Neural cell (in vitro differentiated cells): ENCODE results near the gene PMPCA. TPM values are rescaled to one million over a fixed set of nuclear protein-coding genes. Genes with fewer than 3 reads are reported as not detected.

Experiments used
- H2AFZ ChIP-seq: fragments of 200-600, 300-800 bp; sonication (generic), shearing (Covaris generic); 2 replicates; pipeline ENCODE4 v1.6.0; 2014; ENCODE audit warnings: low read depth, mild to moderate bottlenecking, antibody characterized with exemption, low read length, moderate library complexity
- H3F3A ChIP-seq: fragments of 200-600 bp; shearing (Covaris generic); 2 replicates; pipeline ENCODE4 v1.6.1; 2016; ENCODE audit warnings: mild to moderate bottlenecking, moderate library complexity, mixed read lengths, antibody characterized with exemption, low read length; ENCODE audit not compliant: insufficient read depth, poor library complexity, severe bottlenecking
- H3K27ac ChIP-seq: fragments of 200-600, 300-800 bp; sonication (generic), shearing (Covaris generic); 2 replicates; pipeline ENCODE4 v1.5.1; 2014; ENCODE audit warnings: mild to moderate bottlenecking, low read length, moderate library complexity
- H3K27me3 ChIP-seq: fragments of 300-800, 200-600 bp; sonication (generic), shearing (Covaris generic); 2 replicates; pipeline ENCODE4 v1.6.0; 2014; ENCODE audit warnings: mild to moderate bottlenecking, low read depth, low read length, moderate library complexity; ENCODE audit not compliant: insufficient read depth
- H3K36me3 ChIP-seq: fragments of 300-800, 200-600 bp; sonication (generic), shearing (Covaris generic); 2 replicates; pipeline ENCODE4 v1.5.1; 2014; ENCODE audit warnings: mild to moderate bottlenecking, antibody characterized with exemption, low read length, moderate library complexity; ENCODE audit not compliant: insufficient read depth
- H3K4me2 ChIP-seq: fragments of 300-800, 200-600 bp; sonication (generic), shearing (Covaris generic); 2 replicates; pipeline ENCODE4 v1.6.0; 2014; ENCODE audit warnings: mild to moderate bottlenecking, low read length
- H3K4me3 ChIP-seq: fragments of 300-800, 200-600 bp; sonication (generic), shearing (Covaris generic); 2 replicates; pipeline ENCODE4 v1.5.1; 2014; ENCODE audit warnings: mild to moderate bottlenecking, low read length, moderate library complexity
- H3K79me2 ChIP-seq: fragments of 200-600 bp; shearing (Covaris generic); replicated peaks from 2 replicates; pipeline ENCODE4 v1.6.0; 2014; ENCODE audit warnings: mild to moderate bottlenecking, low read length, moderate library complexity; ENCODE audit not compliant: insufficient read depth
- H3K9ac ChIP-seq: fragments of 300-800, 200-600 bp; sonication (generic), shearing (Covaris generic); 2 replicates; pipeline ENCODE4 v1.6.1; 2016; ENCODE audit warnings: mild to moderate bottlenecking, low read length, mixed read lengths
- H3K9me2 ChIP-seq: fragments of 200-600 bp; shearing (Covaris generic); 2 replicates; pipeline ENCODE4 v1.6.1; 2016; ENCODE audit warnings: mild to moderate bottlenecking, low read length, mixed read lengths; ENCODE audit not compliant: insufficient read depth
- H3K9me3 ChIP-seq: fragments of 200-600, 300-800 bp; sonication (generic), shearing (Covaris generic); 2 replicates; pipeline ENCODE4 v1.6.1; 2016; ENCODE audit warnings: mild to moderate bottlenecking, mixed run types, low read length, moderate library complexity, mixed read lengths
- H4K20me1 ChIP-seq: fragments of 200-600 bp; shearing (Covaris generic); 2 replicates; pipeline ENCODE4 v1.6.1; 2016; ENCODE audit warnings: mild to moderate bottlenecking, mixed run types; ENCODE audit not compliant: insufficient read depth
- EP300 ChIP-seq: fragments of 450-650 bp; conservative IDR thresholded peaks from 2 replicates; pipeline ENCODE4 v1.6.1; 2014; ENCODE audit warnings: antibody characterized with exemption, mild to moderate bottlenecking, moderate library complexity; ENCODE audit not compliant: poor library complexity, severe bottlenecking
- EZH2 ChIP-seq: fragments of 200-600, 300-800 bp; shearing (Covaris generic), sonication (generic); IDR thresholded peaks from 2 replicates; pipeline ENCODE4 v1.6.1; 2014; ENCODE audit warnings: antibody characterized with exemption, low read length, borderline replicate concordance, mild to moderate bottlenecking; ENCODE audit not compliant: insufficient read depth, poor library complexity, severe bottlenecking
- MXI1 ChIP-seq: fragments of 450-650 bp; conservative IDR thresholded peaks from 2 replicates; pipeline ENCODE4 v1.6.1; 2014; ENCODE audit warnings: antibody characterized with exemption, mild to moderate bottlenecking; ENCODE audit not compliant: poor library complexity, severe bottlenecking
- POLR2AphosphoS5 ChIP-seq: IDR thresholded peaks from 2 replicates; pipeline ENCODE4 v1.6.1; 2012
- RAD21 ChIP-seq: fragments of 450-650 bp; conservative IDR thresholded peaks from 2 replicates; pipeline ENCODE4 v1.6.1; 2014; ENCODE audit warnings: antibody characterized with exemption, mild to moderate bottlenecking, moderate library complexity
- SMC3 ChIP-seq: fragments of 450-650 bp; conservative IDR thresholded peaks from 2 replicates; pipeline ENCODE4 v1.6.1; 2014; ENCODE audit warnings: antibody characterized with exemption, mild to moderate bottlenecking, moderate library complexity; ENCODE audit not compliant: poor library complexity
- TAF1 ChIP-seq: IDR thresholded peaks from 2 replicates; pipeline ENCODE4 v1.6.1; 2012; ENCODE audit warnings: low read depth
- polyA plus RNA-seq: library from polyadenylated mRNA; depleted of rRNA; stranded (reverse); fragments of >200 nt; gene quantifications from 2 replicates; pipeline ENCODE4 v1.2.3, GENCODE V29; 2014
- TF ChIP-seq, protein P1 (sequence below): IDR thresholded peaks from 2 replicates; pipeline ENCODE4 v1.6.1; 2012; ENCODE audit warnings: borderline replicate concordance
- TF ChIP-seq, protein P2 (sequence below): fragments of 450-650 bp; IDR thresholded peaks from 2 replicates; pipeline ENCODE4 v1.5.1; 2014; ENCODE audit warnings: antibody characterized with exemption, mild to moderate bottlenecking, moderate library complexity; ENCODE audit not compliant: poor library complexity, severe bottlenecking

Gene PMPCA
- polyA plus RNA-seq, 1 donor from 2014 or later, result 61.3 TPM

GRCh38 chr9:136431782-136432350, 21.4 kb downstream of the PMPCA start:
- Histone ChIP-seq H3K9me2 (no peaks in the 10 kb centered on the region), H4K20me1 (no peaks in the 10 kb centered on the region), H3F3A (no peaks in the 10 kb centered on the region), H3K9ac (no peak overlapping the region), H2AFZ (no peak overlapping the region), H3K4me3 (no peak overlapping the region), H3K79me2 (peaks cover 10% of the 10 kb centered on the region), H3K9me3 (no peaks in the 10 kb centered on the region), H3K27me3 (no peaks in the 10 kb centered on the region), H3K36me3 (no peaks in the 10 kb centered on the region), H3K4me2 (no peak overlapping the region), H3K27ac (no peak overlapping the region)
- TF ChIP-seq EP300, result no peak
- no peak for TF ChIP-seq MXI1
- no peak for TF ChIP-seq TAF1
- TF ChIP-seq SMC3, result no peak
- TF ChIP-seq, protein P1, sequence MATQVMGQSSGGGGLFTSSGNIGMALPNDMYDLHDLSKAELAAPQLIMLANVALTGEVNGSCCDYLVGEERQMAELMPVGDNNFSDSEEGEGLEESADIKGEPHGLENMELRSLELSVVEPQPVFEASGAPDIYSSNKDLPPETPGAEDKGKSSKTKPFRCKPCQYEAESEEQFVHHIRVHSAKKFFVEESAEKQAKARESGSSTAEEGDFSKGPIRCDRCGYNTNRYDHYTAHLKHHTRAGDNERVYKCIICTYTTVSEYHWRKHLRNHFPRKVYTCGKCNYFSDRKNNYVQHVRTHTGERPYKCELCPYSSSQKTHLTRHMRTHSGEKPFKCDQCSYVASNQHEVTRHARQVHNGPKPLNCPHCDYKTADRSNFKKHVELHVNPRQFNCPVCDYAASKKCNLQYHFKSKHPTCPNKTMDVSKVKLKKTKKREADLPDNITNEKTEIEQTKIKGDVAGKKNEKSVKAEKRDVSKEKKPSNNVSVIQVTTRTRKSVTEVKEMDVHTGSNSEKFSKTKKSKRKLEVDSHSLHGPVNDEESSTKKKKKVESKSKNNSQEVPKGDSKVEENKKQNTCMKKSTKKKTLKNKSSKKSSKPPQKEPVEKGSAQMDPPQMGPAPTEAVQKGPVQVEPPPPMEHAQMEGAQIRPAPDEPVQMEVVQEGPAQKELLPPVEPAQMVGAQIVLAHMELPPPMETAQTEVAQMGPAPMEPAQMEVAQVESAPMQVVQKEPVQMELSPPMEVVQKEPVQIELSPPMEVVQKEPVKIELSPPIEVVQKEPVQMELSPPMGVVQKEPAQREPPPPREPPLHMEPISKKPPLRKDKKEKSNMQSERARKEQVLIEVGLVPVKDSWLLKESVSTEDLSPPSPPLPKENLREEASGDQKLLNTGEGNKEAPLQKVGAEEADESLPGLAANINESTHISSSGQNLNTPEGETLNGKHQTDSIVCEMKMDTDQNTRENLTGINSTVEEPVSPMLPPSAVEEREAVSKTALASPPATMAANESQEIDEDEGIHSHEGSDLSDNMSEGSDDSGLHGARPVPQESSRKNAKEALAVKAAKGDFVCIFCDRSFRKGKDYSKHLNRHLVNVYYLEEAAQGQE, result no peak

- H3F3A ChIP-seq, result no peaks in the 10 kb centered on the region
- no peak overlapping the region for H3K27ac ChIP-seq
- H3K36me3 ChIP-seq, result no peaks in the 10 kb centered on the region
- H3K9me3 ChIP-seq, result no peaks in the 10 kb centered on the region
- H3K9me2 ChIP-seq, result no peaks in the 10 kb centered on the region
- TF ChIP-seq SMC3 (no peak), EP300 (no peak), RAD21 (no peak), POLR2AphosphoS5 (no peak), MXI1 (no peak), EZH2 (no peak), TAF1 (no peak)
- TF ChIP-seq, protein P2, sequence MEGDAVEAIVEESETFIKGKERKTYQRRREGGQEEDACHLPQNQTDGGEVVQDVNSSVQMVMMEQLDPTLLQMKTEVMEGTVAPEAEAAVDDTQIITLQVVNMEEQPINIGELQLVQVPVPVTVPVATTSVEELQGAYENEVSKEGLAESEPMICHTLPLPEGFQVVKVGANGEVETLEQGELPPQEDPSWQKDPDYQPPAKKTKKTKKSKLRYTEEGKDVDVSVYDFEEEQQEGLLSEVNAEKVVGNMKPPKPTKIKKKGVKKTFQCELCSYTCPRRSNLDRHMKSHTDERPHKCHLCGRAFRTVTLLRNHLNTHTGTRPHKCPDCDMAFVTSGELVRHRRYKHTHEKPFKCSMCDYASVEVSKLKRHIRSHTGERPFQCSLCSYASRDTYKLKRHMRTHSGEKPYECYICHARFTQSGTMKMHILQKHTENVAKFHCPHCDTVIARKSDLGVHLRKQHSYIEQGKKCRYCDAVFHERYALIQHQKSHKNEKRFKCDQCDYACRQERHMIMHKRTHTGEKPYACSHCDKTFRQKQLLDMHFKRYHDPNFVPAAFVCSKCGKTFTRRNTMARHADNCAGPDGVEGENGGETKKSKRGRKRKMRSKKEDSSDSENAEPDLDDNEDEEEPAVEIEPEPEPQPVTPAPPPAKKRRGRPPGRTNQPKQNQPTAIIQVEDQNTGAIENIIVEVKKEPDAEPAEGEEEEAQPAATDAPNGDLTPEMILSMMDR, result no peak
- TF ChIP-seq, protein P1, result no peak
- H3K79me2 ChIP-seq, result peaks cover 17% of the 10 kb centered on the region
- H3K27me3 ChIP-seq, result no peaks in the 10 kb centered on the region
- H2AFZ ChIP-seq, result no peak overlapping the region
- H3K9ac ChIP-seq, result no peak overlapping the region
- no peak overlapping the region for H3K4me2 ChIP-seq
- H4K20me1 ChIP-seq, result no peaks in the 10 kb centered on the region
- no peak overlapping the region for H3K4me3 ChIP-seq
Observed at GRCh38 chr9:136432591-136432990, 22.1 kb downstream of the PMPCA start.
